ENCODE results near the gene ZNF423.

GRCh38 chr16:49657736-49658465 is 198.0 kb downstream of the ZNF423 start:
- no peak for TF ChIP-seq POLR2A (IDR thresholded peaks at IDR 0.05; ENCODE audit: insufficient read depth in 1 of 2, low read depth in 2 of 2, low read length in 2 of 2)
- no peak for TF ChIP-seq KDM3A (CRISPR knock-in tag; IDR thresholded peaks at IDR 0.05; ENCODE audit: low read depth)
- no peak for TF ChIP-seq RAD21 (CRISPR knock-in tag; IDR thresholded peaks at IDR 0.05)
- no peak for TF ChIP-seq EZH2 (conservative IDR thresholded peaks at IDR 0.05; ENCODE audit: low read depth, low read length)
- TF ChIP-seq, protein P1, sequence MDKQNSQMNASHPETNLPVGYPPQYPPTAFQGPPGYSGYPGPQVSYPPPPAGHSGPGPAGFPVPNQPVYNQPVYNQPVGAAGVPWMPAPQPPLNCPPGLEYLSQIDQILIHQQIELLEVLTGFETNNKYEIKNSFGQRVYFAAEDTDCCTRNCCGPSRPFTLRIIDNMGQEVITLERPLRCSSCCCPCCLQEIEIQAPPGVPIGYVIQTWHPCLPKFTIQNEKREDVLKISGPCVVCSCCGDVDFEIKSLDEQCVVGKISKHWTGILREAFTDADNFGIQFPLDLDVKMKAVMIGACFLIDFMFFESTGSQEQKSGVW (CRISPR knock-in tag; IDR thresholded peaks at IDR 0.05; ENCODE audit: borderline replicate concordance): no peak
- TF ChIP-seq, protein P2, sequence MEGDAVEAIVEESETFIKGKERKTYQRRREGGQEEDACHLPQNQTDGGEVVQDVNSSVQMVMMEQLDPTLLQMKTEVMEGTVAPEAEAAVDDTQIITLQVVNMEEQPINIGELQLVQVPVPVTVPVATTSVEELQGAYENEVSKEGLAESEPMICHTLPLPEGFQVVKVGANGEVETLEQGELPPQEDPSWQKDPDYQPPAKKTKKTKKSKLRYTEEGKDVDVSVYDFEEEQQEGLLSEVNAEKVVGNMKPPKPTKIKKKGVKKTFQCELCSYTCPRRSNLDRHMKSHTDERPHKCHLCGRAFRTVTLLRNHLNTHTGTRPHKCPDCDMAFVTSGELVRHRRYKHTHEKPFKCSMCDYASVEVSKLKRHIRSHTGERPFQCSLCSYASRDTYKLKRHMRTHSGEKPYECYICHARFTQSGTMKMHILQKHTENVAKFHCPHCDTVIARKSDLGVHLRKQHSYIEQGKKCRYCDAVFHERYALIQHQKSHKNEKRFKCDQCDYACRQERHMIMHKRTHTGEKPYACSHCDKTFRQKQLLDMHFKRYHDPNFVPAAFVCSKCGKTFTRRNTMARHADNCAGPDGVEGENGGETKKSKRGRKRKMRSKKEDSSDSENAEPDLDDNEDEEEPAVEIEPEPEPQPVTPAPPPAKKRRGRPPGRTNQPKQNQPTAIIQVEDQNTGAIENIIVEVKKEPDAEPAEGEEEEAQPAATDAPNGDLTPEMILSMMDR (CRISPR knock-in tag; IDR thresholded peaks at IDR 0.05): no peak
- no peak for TF ChIP-seq BRCA1 (CRISPR knock-in tag; IDR thresholded peaks at IDR 0.05)
- no peak for TF ChIP-seq BORCS8-MEF2B (CRISPR knock-in tag; IDR thresholded peaks at IDR 0.05)
- TF ChIP-seq RFX5 (IDR thresholded peaks at IDR 0.05; ENCODE audit: low read depth, low read length): no peak
- TF ChIP-seq ZNF496 (CRISPR knock-in tag; IDR thresholded peaks at IDR 0.05; ENCODE audit: insufficient replicate concordance): no peak

Measured in HepG2 (cell line).